Measurements from ENCODE around the gene CCHCR1.

CCHCR1 gene

GRCh38 chr6:31110825-31111582 lies 46.6 kb downstream of the CCHCR1 start:
- TF ChIP-seq CTCF (IDR thresholded peaks at IDR 0.05; ENCODE audit: extremely low read depth, insufficient read depth, missing control alignments), result no peak
- in situ Hi-C loops (cut with MboI; ENCODE audit: low pct_unique_long_range_greater_than_20kb, low sequenced_read_pairs, unreplicated experiment), result no loop called here
- no peak for DNase-seq (ENCODE audit: low spot score)

- TF ChIP-seq CTCF (IDR thresholded peaks at IDR 0.05; ENCODE audit: extremely low read depth, insufficient read depth, missing control alignments), result no peak
- in situ Hi-C loops (cut with MboI; ENCODE audit: low pct_unique_long_range_greater_than_20kb, low sequenced_read_pairs, unreplicated experiment), result no loop called here
- DNase-seq (ENCODE audit: low spot score), result no peak
These were observed 50.5 kb downstream of the CCHCR1 start for GRCh38 chr6:31107052-31107451.

- TF ChIP-seq CTCF (IDR thresholded peaks at IDR 0.05; ENCODE audit: extremely low read depth, insufficient read depth, missing control alignments), result no peak
- in situ Hi-C loops (cut with MboI; ENCODE audit: low pct_unique_long_range_greater_than_20kb, low sequenced_read_pairs, unreplicated experiment), result no loop called here
These were observed 54.5 kb downstream of the CCHCR1 start for GRCh38 chr6:31103136-31103535.

GRCh38 chr6:31098449-31098938 lies 59.1 kb downstream of the CCHCR1 start:
- no peak for TF ChIP-seq CTCF (IDR thresholded peaks at IDR 0.05; ENCODE audit: extremely low read depth, insufficient read depth, missing control alignments)
- in situ Hi-C loops (cut with MboI; ENCODE audit: low pct_unique_long_range_greater_than_20kb, low sequenced_read_pairs, unreplicated experiment), result no loop called here
- no peak for DNase-seq (ENCODE audit: low spot score)

More at GRCh38 chr6:31103136-31103535, 54.5 kb downstream of the CCHCR1 start:
- DNase-seq (ENCODE audit: low spot score), result no peak

GRCh38 chr6:31096656-31097055 lies 60.9 kb downstream of the CCHCR1 start:
- in situ Hi-C loops (cut with MboI; ENCODE audit: low pct_unique_long_range_greater_than_20kb, low sequenced_read_pairs, unreplicated experiment), result no loop called here
- no peak for TF ChIP-seq CTCF (IDR thresholded peaks at IDR 0.05; ENCODE audit: extremely low read depth, insufficient read depth, missing control alignments)
- DNase-seq (ENCODE audit: low spot score), result no peak

GRCh38 chr6:31096215-31096614 lies 61.4 kb downstream of the CCHCR1 start:
- TF ChIP-seq CTCF (IDR thresholded peaks at IDR 0.05; ENCODE audit: extremely low read depth, insufficient read depth, missing control alignments), result no peak
- in situ Hi-C loops (cut with MboI; ENCODE audit: low pct_unique_long_range_greater_than_20kb, low sequenced_read_pairs, unreplicated experiment), result no loop called here
- DNase-seq (ENCODE audit: low spot score), result no peak

Data from GM13977 (cell line).